GM18526 (cell line): ENCODE data around the gene OR5B2.

Experiments used
- POLR2A ChIP-seq: IDR thresholded peaks from 3 replicates; pipeline ENCODE4 v1.6.1; 2011; ENCODE audit not compliant: insufficient read length; ENCODE audit errors: extremely low read depth

OR5B2 gene

DNA sequence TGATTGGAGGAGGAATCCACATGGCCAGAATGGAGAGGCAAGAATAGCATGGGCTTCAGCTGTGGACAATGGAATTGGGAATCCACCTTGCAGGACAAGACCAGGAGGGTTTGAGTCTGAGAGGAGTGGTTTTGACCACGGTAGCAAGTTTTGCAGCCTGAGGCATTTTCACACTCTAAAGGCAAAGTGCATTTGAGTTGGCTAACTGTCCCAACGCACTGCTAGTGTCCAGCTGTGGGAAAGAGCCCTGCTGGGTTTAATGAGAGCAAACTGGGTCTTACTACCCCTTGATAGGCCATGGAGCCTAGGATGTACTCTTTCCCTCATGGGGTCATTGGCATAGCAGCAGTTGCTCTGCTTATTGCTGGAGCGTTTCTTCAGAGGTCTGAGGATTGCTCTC, at the start of gene OR5B2:
OR5B2 (minus strand) TSS at position 101 of the 400 bp plus-strand sequence. CDS start 4,860 bp downstream, outside the sequence.
- TF ChIP-seq POLR2A, result no peak

DNA sequence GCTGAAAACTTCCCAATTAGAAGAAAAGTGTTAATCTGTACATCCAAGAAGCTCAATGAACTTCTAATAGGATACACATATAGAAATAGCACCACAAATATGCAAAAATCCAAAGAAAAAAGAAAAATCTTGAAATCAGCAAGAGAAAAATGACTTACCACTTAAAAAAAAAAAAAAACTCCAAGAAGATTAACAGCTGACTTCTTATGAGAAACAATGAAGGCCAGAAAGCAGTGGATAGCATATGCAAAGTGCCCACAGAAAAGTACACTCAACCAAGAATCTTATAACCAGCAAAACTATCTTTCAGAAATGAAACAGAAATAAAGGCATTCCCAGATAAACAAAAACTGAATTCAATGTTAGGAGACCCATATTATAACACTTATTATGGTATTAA, 44.0 kb upstream of the OR5B2 start:
- TF ChIP-seq POLR2A, result no peak

DNA sequence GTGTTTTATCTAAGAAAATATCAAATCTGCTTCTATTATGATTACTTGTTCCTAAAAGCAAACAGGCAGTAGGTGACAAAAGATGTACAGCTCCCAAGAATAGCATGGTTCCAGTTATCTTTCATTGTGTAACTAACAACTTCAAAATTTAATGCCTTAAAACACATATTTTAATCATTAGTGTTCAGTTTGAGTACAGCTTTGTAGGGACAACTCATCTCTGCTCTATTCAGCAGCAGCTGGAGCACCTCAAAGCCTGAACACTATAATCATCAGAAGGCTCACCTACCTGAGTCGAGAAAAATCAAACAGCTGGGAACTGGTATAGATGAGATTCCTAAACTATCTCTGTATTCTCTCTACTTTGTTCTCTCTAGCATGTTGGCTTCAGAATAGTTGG, 38.4 kb upstream of the OR5B2 start:
- no peak for TF ChIP-seq POLR2A

DNA sequence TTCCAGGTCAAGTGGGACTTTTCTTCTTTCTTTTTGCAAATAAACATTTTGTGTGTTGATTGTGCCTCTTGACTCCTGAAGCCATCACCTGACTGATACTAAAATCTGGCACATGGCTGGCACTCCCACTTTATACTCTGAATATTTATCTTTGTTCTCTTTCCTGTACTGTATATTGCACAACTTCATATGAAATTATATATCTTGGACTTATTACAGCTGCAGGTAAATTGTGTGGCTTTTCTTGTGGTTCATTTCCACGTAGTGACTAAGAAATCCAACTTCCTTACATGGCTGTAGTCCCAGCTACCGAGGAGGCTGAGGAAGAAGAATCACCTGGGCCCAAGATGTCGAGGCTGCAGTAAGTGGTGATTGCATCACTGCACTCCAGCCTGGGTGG, 37.8 kb upstream of the OR5B2 start:
- no peak for TF ChIP-seq POLR2A

DNA sequence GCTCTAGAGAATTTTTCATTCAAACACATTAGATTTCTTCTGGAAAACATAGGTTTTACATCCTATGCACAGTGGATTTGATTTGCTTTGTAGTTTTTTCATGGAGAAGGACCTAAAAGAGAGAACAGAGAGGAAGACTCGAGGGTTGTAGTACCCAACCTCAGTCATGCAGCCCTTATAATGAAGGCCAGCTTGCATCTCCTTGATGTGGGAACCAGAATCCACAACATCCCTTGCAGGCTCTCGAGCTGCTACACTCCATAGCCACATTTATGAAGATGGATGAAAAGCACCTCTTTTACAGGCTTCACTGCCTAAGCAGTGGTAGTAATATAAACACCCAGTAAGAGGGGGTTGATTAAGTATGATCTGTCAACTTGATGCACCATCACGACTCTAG, 23.7 kb upstream of the OR5B2 start:
- no peak for TF ChIP-seq POLR2A

DNA sequence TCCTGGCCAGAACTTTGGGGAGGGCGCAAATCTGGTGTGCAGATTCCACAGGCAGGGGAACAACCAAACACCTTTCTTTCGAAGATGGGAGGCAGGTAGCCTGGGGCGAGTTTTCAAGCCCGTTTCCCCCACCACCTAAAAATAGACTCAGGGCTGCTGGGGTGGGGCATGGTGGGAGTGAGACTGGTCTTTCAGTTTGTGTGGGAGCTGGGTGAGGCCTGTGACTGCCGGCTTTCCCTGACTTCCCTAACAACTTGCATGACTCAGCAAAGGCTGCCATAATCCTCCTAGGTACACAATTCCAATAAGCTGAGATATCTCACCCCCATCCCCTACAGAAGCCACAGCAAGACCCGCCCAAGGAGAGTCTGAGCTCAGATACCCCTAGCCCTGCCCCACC, 18.4 kb upstream of the OR5B2 start:
- no peak for TF ChIP-seq POLR2A

DNA sequence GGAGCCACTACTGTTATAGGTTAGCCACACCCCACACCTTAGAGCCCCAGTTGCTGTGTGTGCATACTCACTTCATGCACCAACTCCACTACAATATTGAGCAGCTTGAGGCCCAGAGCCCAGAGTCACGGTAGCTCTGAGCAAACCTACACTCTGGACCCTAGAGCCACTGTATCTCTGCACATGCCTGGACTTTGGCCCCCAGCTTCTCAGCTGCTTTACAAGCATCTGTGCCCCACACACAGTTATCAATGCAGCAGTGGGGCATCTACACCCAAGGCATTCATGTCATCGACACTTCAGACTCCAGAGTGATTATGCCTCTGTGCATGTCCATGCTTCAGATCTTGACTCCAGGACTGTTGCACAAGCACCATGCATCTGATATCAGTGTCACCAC, 16.4 kb upstream of the OR5B2 start:
- TF ChIP-seq POLR2A, result no peak

DNA sequence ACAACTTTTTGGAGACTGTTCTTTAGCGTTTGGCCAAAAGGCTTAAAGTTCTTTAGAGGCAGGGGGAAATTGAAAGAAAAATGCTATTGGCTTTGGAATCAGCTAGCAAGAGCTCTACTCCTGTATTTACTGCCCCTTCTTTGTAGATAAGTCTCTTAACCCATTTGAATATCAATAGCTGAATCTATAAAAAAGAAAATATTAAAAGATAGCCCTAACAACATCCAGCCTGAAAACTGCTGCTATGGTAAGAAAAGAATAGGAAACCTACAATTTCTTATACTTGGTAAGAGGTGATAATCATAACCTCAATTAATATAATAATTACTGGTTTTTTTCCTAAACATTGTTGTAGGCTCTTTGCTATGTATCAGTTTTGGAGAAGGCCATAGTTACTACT, 14.2 kb upstream of the OR5B2 start, which contains the start of gene OR5B12:
OR5B12 (minus strand) TSS at position 101 of the 400 bp plus-strand sequence. CDS start 2,085 bp downstream, outside the sequence.
- no peak for TF ChIP-seq POLR2A

DNA sequence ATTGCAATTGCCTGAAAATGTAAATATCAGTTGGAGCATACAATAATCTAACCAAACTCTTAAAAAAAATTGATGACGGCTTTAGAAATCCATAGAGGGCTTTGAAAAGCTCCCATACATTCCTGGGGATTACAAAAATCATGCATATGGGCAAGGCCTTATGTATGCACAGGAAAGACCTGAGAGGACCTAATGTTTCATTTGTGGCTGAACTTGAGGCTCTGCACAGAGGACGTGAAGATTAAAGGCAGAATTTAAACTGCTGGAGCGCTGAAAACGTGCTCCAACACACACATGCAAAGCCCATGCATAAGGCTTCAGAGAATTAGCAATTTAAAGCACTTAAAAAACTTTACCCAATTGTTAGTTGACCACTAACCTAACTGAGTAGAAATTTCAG, 10.6 kb upstream of the OR5B2 start:
- TF ChIP-seq POLR2A, result no peak

DNA sequence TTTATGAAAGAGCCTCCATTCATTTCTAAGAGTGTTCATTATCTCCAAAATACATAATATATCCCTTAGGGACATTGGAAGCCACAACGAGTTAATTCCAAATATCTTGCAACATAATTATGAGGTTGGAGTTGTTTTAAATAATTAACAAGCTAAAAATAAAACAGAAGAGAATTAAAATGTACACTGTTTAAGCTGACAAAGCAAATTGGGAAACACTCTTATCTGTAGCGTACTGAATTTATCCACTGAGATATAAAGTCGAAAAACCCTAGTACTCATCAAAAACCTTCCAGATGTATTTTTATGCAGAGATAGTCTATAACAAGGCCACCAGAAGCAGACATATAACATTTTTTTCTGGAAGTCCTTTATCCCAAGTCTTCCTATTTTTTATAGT, 6.3 kb upstream of the OR5B2 start:
- no peak for TF ChIP-seq POLR2A

DNA sequence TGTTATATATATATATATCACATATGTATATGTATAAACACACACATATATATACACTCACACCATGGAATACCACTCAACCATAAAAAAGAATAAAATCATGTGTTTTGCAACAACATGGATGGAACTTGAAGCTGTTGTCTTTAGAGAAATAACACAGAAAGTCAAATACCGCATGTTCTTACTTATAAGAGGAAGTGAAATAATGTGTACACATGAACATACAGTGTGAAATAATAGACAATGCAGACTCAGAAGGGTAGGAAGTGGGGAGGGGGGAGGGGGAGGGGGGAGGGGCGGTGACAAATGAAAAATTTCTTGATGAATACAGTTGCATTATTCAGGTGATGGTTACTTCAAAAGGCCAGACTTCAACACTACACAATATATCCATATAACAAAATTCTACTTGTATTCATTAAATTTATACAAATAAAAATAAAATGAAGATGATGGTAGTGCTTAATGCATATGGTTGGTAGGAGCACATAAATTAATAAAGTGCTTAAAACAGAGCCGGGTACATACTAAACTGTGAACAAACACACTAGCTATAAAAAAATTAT, 5.8 kb upstream of the OR5B2 start:
- no peak for TF ChIP-seq POLR2A

DNA sequence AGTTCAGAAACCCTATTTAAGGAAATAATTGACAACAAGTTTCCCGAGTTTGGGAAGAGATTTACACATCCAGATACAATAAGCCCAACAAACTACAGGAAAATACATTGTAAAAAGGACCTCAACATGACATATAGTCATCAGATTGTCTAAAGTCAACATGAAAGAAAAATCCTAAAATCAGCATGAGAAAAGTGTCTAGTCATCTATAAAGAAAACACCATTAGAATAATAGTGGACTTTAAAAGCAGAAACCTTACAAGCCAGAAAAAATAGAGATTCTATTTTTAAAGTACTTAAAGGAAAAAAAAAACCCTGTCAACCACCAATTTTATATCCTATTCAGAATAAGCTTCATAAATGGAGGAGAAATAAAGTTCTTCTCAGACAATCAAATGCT, 1.4 kb upstream of the OR5B2 start:
- TF ChIP-seq POLR2A, result no peak

DNA sequence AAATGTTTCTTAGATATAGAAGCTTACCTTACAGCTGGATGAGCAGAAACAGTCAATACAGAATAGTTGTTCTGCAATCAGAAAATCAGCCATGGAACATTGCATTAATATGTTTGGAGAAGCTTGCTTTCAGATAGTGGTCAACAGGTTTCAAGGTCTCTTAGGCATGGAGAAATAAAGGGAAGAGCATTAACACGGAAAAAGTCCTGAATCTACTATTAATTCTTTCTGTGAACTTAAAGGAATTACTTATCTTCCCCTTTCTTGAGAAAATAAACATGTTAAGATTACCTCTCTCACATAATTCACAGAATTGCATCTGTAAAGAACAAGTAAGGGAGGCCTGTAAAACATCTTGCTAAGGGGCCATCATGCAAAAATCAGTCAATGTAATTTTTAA, 21.1 kb downstream of the OR5B2 start, which contains the start of gene OR5B3:
OR5B3 (minus strand) TSS at position 101 of the 400 bp plus-strand sequence. CDS start 3,465 bp downstream, outside the sequence.
- TF ChIP-seq POLR2A, result no peak

DNA sequence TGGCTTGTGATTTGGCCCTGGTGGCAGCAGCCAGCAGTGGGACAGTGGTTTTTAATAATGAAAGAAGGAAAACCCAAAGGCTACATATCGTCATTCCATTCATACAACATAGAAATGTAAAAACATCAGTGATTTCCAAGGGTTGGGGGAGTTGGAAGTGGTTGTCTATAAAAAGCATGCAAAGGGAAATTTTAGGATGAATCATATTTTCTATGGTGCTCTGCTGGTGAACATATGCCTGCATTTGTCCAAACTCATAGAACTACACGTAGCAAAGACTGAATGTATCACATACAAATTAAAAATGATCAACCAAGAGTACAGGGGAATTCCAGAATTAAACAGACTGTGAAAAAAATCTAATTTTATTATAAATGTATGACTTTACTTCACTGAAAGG, 32.3 kb downstream of the OR5B2 start:
- TF ChIP-seq POLR2A, result no peak

DNA sequence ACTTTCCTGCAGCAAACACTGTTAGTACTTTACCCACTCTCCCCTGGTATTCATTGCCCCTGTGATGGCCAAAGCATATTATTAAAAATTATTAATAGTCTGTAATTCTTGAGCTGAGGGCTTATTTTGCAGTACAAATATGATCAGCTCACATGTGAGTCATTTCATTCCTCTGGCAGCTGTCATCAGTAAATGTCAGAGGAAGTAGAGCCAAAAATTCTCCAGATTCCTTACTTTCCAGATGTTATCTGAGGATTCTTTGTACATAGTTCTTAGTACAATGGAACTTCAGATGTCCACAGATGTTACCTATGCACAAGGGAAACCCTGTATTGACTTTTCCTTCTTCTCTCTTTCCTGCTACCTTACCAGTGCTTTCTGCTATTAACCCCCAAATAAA, 33.7 kb downstream of the OR5B2 start:
- no peak for TF ChIP-seq POLR2A

DNA sequence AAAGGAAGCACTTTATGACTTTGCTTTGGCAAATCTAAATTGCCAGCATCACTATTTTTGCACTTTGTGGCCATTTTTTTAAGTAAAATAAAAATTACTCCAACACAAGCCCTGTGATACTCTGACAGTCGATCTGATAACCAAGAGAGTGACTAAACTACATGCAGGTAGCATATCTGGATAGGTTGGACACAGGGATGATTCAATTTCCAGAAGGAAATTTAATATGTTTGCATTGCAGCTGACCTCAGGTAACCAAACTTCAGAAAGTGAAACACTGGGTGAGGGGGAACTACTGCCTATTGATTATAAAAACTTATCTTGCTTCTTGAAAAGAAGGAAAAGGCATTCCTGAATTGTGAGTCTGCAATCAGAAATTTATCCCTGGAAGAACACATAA, 35.2 kb downstream of the OR5B2 start:
- no peak for TF ChIP-seq POLR2A

DNA sequence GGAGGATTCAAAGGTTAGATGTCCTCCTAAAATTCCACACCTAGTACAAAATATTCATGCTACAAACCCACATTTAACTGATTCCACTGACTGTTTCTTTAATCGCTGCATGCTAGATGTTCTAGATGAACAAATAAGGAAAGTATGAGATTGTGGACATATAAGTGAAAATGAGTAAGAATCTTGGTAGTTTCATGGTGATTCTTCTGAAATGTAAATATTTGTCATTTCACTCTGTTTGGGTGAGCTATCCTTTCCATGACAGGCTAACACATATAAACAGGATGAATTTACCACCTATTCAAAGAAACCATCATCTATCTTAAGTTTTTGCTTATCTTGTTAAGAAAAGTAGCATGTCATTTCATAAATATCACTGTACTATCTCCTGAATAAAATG, 36.0 kb downstream of the OR5B2 start:
- TF ChIP-seq POLR2A, result no peak
